ENCODE results near the gene KIF5B. TPM values are rescaled to one million over a fixed set of nuclear protein-coding genes. Genes with fewer than 3 reads are reported as not detected.
A peak's percentile ranks its signal among the peaks of the same experiment; 100 is the strongest.

The KIF5B gene
- total RNA-seq, 1 experiment from 2014 or later = 108 TPM

GRCh38 chr10:32015386-32015785 is 40.8 kb downstream of the KIF5B start:
- no TSS peak for BruUV-seq (replicated peaks)
- H3K36me3 Mint-ChIP-seq (ENCODE audit: insufficient read depth, unreplicated experiment) = peaks cover 62% of the 10 kb centered on the region
- no peaks in the 10 kb centered on the region for H3K4me1 Mint-ChIP-seq (ENCODE audit: low read depth, unreplicated experiment)
- TF ChIP-seq CTCF (IDR thresholded peaks at IDR 0.05; ENCODE audit: unreplicated experiment) = no peak
- intact Hi-C loops (cut with micrococcal nuclease; ENCODE audit: unreplicated experiment) = no loop called here
- H3K9me3 Mint-ChIP-seq (ENCODE audit: low read depth, unreplicated experiment) = no peaks in the 10 kb centered on the region
- H3K27ac Mint-ChIP-seq (ENCODE audit: unreplicated experiment) = no peak overlapping the region
- no peak for DNase-seq
- CTCF ChIA-PET = no interaction called here
- H3K4me3 Mint-ChIP-seq (ENCODE audit: low read depth, unreplicated experiment) = no peak overlapping the region
- no peaks in the 10 kb centered on the region for H3K27me3 Mint-ChIP-seq (ENCODE audit: unreplicated experiment)

GRCh38 chr10:32007026-32007425 is 49.2 kb downstream of the KIF5B start:
- CTCF ChIA-PET = interaction anchor here (1.1 kb wide), 1 partner anchor 14 kb away, joined by 6 read pairs; no protein-coding TSS in a partner anchor
- intact Hi-C loops (cut with micrococcal nuclease; ENCODE audit: unreplicated experiment) = loop anchor here (5.0 kb wide), 1 partner anchor 170 kb away; no protein-coding TSS in a partner anchor
- H3K27ac Mint-ChIP-seq (ENCODE audit: unreplicated experiment) = no peak overlapping the region
- no peak for DNase-seq
- peaks cover 52% of the 10 kb centered on the region for H3K36me3 Mint-ChIP-seq (ENCODE audit: insufficient read depth, unreplicated experiment)
- BruUV-seq (replicated peaks) = no TSS peak
- H3K4me1 Mint-ChIP-seq (ENCODE audit: low read depth, unreplicated experiment) = no peaks in the 10 kb centered on the region
- no peak for TF ChIP-seq CTCF (IDR thresholded peaks at IDR 0.05; ENCODE audit: unreplicated experiment)
- no peaks in the 10 kb centered on the region for H3K9me3 Mint-ChIP-seq (ENCODE audit: low read depth, unreplicated experiment)
- H3K4me3 Mint-ChIP-seq (ENCODE audit: low read depth, unreplicated experiment) = no peak overlapping the region
- no peaks in the 10 kb centered on the region for H3K27me3 Mint-ChIP-seq (ENCODE audit: unreplicated experiment)

- CTCF ChIA-PET = interaction anchor here (0.6 to 1.4 kb wide), 2 partner anchors 111 to 143 kb away, joined by 5 to 6 read pairs; no protein-coding TSS in a partner anchor
- no peak overlapping the region for H3K4me3 Mint-ChIP-seq (ENCODE audit: low read depth, unreplicated experiment)
- no peak overlapping the region for H3K27ac Mint-ChIP-seq (ENCODE audit: unreplicated experiment)
- no peaks in the 10 kb centered on the region for H3K9me3 Mint-ChIP-seq (ENCODE audit: low read depth, unreplicated experiment)
- H3K27me3 Mint-ChIP-seq (ENCODE audit: unreplicated experiment) = no peaks in the 10 kb centered on the region
- intact Hi-C loops (cut with micrococcal nuclease; ENCODE audit: unreplicated experiment) = loop anchor here (5.0 kb wide), 1 partner anchor 168 kb away; no protein-coding TSS in a partner anchor
- TF ChIP-seq CTCF (IDR thresholded peaks at IDR 0.05; ENCODE audit: unreplicated experiment) = peak; percentile 68
- no peaks in the 10 kb centered on the region for H3K4me1 Mint-ChIP-seq (ENCODE audit: low read depth, unreplicated experiment)
- DNase-seq = peak; percentile 64
- BruUV-seq (replicated peaks) = no TSS peak
- H3K36me3 Mint-ChIP-seq (ENCODE audit: insufficient read depth, unreplicated experiment) = peaks cover 48% of the 10 kb centered on the region
Measured at GRCh38 chr10:32005050-32005449, 51.2 kb downstream of the KIF5B start.

GRCh38 chr10:32004161-32004591 is 52.0 kb downstream of the KIF5B start:
- Mint-ChIP-seq H3K27me3 (ENCODE audit: unreplicated experiment) (no peaks in the 10 kb centered on the region), H3K36me3 (ENCODE audit: insufficient read depth, unreplicated experiment) (peaks cover 43% of the 10 kb centered on the region), H3K9me3 (ENCODE audit: low read depth, unreplicated experiment) (no peaks in the 10 kb centered on the region), H3K4me3 (ENCODE audit: low read depth, unreplicated experiment) (no peak overlapping the region), H3K4me1 (ENCODE audit: low read depth, unreplicated experiment) (no peaks in the 10 kb centered on the region), H3K27ac (ENCODE audit: unreplicated experiment) (no peak overlapping the region)
- no peak for TF ChIP-seq CTCF (IDR thresholded peaks at IDR 0.05; ENCODE audit: unreplicated experiment)
- CTCF ChIA-PET = interaction anchor here (0.6 kb wide), 1 partner anchor 55 kb away, joined by 3 read pairs; no protein-coding TSS in a partner anchor
- intact Hi-C loops (cut with micrococcal nuclease; ENCODE audit: unreplicated experiment) = no loop called here
- BruUV-seq (replicated peaks) = no TSS peak
- no peak for DNase-seq
